HG03196 (cell line): ENCODE data around the gene CERS4.
"Not testable (repeated sequence)": the region's sequence is repeated elsewhere in the genome, so short reads cannot be mapped to it uniquely, and the experiment has no call there.

Source experiments
- ATAC-seq: cut with Tn5 transposase; IDR thresholded peaks from one replicate; pipeline ENCODE4 v1.9.1; 2021; ENCODE audit not compliant: unreplicated experiment

Gene CERS4, protein sequence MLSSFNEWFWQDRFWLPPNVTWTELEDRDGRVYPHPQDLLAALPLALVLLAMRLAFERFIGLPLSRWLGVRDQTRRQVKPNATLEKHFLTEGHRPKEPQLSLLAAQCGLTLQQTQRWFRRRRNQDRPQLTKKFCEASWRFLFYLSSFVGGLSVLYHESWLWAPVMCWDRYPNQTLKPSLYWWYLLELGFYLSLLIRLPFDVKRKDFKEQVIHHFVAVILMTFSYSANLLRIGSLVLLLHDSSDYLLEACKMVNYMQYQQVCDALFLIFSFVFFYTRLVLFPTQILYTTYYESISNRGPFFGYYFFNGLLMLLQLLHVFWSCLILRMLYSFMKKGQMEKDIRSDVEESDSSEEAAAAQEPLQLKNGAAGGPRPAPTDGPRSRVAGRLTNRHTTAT

DNA sequence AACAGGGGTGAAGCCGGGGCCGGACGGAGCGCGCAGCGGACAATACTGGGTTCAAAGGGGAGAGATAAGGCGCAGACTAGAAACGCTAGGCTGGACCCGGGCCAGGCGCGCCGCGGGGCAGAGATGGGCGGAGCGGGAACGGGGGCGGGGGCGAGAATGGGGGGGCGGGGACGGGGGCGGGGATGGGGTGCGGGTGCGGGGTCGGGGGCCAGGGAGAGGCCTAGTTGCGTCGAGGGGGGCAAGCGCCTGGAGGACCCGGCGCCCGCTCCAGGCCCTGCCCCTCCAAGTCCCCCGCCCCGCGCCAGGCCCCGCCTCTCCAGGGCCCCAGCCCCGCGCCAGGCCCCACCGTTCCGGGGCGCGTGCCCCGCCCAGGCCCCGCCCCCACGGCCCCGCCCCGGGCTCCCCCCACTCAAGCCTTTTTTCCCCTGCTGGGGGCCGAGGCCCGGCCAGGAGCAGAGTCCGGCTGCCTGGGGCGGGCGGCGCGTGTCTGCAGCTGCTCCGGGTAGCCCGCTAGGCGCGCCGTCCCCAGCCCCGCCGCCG lies at the start of gene CERS4:
TSS of gene CERS4 (plus strand) at position 449 of the 540 bp plus-strand sequence. CDS start 41,707 bp downstream, outside the sequence.
- peak; percentile 39 for ATAC-seq

DNA sequence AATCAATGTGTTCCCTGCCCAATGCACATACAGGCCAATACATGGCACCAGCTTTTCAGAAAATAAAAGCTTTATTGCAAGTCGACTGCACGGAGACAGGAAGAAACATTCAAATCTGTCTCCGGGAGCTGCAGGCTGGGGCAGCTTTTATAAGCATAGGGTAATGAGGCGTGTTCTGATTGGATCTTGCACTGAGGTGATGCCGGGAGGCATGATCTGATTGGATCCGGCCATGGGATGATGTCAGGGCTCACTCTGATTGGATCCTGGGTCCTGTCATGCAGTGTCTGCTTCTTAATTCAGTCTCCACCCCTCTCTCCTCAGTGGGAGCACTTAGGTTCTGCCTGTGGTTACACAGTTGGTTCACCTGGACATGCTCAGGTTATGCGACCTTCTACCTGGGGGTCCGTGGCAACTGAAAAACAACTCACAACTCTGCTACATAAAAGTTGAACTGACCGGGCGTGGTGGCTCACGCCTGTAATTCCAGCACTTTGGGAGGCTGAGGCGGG lies 48.0 kb upstream of the CERS4 start:
- ATAC-seq = no peak

DNA sequence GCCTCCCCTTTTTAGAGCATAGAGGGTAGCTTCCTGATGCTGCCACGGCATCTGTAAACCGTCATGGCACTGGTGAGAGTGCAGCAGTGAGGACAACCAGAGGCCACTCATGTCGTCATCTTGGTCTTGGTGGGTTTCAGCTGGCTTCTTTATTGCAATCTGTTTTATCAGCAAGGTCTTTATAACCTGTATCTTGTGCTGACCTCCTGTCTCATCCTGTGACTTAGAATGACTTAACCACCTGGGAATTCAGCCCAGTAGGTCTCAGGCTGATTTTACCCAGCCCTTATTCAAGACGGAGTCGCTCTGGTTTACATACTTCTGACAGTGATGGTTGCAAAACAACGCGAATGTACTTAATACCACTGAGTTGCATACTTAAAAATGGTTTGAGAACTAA lies 45.4 kb upstream of the CERS4 start:
- no peak for ATAC-seq

DNA sequence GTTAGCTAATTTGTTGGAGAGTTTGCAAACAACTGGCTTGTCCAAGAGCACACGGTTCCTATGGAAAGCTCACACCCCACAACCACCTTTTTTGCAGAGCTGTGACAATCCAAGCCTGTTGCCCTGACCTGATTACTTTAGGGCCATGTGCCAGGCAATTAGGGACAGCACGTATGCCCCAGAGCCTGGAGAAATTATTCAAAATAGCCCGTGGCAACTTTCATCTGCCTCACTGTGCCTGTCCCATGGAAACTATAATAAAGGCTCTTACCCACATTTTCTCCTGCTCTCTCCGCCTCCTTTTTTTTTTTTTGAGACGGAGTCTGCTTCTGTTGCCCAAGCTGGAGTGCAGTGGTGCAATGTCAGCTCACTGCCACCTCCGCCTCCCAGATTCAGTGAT lies 41.2 kb upstream of the CERS4 start:
- ATAC-seq = no peak

DNA sequence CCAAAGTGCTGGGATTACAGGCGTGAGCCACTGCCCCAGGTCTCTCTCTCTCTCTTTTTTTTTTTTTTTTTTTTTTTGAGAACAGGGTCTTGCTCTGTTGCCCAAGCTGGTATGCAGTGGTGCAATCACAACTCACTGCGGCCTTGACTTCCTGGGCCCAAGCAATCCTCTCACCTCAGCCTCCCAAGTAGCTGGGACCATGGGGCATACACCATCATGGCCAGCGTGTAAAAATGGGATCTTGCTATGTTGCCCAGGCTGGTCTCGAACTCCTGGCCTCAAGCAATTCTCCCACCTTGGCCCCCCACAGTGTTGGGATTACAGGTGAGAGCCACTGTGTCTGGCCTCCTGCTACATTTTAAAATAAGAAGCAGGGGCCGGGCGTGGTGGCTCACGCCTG lies 40.6 kb upstream of the CERS4 start:
- no peak for ATAC-seq

DNA sequence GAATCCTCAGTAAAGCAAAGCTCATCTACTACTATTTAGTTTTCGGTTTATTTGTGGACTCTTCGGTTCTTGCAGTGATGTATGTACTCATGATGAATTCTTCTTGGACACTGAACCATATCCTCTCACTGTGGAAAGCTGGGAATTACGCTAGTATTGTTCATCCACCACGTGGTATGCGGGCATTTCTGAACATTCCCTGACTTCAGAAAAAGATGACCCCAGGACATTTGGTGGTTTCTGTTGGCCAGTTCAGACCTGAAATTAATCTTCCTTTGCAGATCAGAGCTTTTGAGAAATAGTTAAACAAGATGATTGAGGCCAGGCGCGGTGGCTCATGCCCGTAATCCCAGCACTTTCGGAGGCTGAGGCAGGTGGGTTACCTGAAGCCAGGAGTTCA lies 34.5 kb upstream of the CERS4 start:
- no peak for ATAC-seq

DNA sequence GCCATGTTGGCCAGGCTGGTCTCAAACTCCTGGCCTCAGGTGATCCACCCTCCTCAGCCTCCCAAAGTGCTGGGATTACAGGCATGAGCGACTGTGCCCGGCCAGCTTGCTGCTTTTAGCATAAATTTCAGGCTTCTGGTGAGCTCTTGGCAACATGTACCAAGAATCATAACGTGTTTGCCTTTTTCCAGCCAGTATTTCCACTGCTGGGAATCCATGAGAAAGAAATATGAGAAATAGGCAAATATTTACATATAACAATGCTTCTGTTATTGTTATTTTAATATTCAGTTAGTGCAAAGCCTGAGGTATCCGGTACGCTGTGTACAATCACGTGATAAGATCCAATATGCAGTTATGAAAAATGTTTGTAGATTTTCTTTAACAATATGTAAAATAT lies 29.2 kb upstream of the CERS4 start:
- ATAC-seq = no peak

DNA sequence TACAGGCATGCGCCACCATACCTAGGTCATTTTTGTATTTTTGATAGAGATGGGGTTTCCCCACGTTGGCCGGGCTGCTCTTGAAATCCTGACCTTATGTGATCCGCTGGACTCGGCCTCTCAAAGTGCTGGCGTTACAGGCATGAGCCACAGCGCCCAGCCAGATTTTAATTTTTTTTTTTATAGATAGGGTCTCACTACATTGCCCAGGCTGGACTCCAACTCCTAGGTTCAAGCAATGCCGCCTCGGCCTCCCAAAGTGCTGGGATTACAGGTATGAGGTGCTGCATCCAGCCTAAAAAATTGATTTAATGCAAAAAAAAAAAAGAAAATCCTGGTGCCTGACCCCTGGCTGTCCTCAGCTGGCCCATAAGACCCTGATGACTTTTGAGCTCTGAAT lies 24.9 kb upstream of the CERS4 start:
- no peak for ATAC-seq

DNA sequence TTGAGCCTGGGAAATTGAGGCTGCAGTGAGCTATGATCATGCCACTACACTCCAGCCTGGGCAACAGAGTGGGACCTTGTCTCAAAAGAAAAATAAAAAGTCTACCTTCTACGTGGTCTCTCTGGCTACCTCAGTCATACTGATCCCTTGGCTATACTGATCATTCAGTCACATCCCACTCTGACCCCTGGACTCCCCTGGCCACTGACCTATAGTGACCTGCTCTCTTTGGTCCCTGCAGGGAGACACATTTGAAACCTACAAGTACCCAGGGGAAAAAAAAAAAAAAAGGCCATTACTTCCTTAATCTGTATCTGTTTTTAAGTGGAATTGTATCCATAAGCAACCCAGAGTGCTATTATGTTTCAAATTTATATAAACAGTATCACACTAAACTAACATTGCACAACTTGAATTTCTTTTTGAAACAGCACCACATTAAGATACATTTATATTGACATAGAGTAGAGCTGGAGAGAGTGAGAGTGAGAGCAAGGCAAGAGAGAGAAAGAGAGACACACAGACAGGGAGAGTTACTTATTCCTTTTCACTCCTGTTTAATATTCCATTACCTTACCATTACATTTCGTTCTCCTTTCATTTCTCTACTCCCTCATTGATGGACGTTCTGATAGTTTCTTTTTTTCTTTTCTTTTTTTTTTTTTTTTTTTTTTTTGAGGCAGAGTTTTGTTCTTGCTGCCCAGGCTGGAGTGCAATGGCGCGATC lies 23.7 kb upstream of the CERS4 start:
- ATAC-seq = no peak

DNA sequence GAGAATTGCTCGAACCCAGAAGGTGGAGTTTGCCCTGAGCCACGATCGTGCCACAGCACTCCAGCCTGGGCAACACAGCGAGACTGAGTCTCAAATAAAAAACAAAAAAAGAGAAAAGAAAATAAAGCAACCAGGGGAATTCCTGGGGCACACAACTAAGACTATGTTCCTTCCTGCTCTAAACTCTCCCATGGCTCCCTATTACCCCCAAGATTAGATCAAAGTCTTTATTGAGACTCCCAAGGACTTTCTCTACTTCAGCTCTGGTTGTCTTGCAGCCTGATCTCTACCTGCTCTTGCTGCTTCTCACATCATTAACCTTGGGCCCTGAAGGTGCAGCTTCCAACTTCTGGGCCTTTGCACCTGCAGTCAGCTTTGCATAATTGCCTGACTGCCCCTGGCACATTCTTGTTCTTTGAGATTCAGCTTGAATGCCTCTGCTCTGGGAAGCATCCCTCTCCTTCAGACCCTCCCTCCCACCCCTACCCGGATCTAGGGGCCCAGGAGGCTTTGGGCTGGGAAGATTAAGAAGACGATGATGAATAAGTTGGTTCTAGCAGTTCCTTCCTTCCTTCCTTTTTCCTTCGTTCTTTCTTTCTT lies 16.8 kb upstream of the CERS4 start:
- no peak for ATAC-seq

DNA sequence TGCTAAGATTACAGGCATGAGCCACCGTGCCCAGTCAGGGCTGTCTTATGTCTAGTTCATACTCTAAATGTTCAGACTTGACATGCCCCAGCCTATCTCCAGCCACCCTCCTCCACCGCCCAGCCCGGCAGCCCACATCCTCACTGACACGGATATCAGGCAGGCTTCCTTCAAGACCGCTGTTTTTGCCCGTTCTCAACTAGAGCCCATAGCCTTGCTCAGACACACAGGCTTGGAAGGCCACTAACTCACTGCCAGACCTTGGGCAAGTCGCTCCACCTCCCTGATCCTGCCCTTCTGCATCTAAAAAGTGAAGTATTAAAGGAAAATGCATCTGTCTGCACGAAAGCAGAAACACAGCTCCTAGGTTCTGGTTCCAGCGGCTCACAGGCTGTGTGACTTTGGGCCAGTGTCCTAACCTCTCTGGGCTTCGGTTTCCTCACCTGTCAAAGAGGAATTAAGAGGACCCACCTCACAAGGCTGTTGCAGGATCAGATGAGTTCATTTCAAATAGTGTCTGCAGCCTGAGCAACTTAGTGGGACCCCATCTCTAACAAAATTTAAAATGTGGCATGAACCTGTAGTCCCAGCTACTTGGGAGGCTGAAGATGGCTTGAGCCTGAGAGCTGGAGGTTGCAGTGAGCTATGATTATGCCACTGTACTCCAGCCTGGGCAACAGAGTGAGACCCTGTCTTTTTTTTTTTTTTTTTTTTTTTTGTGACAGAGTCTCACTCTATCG lies 14.5 kb upstream of the CERS4 start:
- no peak for ATAC-seq

DNA sequence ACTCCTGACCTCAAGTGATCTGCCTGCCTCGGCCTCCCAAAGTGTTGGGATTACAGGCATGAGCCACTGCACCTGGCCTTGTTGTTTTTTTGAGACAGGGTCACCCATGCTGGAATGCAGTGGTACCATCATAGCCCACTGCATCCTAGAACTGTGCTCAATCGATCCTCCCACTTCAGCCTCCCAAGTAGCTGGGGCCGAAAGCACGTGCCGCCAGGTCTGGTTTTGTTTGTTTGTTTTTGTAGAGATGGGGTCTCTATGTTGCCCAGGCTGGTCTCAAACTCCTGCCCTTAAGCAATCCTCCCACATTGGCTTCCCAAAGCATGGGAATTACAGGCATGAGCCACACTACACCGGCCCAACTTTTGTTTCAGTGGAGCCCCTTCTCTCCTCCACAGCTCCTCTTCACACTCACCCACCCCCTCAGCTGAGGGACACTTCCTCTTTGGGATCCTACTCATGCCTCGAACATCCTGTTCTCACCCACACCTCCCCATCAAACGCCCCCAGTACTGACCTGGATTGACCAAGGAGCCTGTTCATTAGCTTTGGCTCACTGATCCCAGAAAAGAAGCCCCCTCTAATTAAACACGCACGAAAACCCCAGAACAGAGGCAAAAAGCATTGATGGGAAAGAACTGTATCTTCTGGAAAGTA lies 12.8 kb upstream of the CERS4 start:
- ATAC-seq = no peak

DNA sequence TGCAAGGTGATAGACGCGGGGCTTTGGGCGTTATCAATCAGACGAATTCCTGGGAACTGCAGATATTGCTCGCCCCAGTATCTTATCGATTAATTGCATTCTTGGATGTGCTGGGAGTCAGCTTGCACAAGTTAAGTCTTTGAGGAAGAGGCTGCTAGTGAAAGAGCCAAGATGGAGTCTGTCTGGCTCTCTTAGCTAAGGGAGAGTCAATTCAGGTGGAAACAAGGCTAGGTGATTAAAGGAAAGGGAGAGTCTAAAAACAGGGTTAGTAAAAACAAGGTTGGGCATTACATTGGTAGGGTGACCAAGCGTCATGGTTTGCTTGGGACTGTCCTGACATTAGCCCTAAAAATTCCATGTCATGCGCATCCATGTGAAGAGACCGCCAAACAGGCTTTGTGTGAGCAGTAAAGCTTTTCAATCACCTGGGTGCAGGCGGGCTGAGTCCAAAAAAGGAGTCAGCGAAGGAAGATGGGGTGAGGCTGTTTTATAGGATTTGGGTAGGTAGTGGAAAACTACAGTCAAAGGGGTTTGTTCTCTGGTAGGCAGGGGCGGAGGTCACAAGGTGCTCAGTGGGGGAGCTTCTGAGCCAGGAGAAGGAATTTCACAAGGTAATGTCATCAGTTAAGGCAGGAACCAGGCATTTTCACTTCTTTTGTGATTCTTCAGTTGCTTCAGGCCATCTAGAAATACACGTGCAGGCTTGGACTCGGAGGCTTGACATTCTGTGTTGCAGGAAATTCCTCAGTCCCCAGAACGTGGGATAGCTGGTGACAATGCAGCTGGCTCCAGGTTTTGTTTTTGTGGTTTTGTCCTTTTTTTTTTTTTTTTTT lies 5.7 kb upstream of the CERS4 start:
- ATAC-seq = not testable (repeated sequence)

DNA sequence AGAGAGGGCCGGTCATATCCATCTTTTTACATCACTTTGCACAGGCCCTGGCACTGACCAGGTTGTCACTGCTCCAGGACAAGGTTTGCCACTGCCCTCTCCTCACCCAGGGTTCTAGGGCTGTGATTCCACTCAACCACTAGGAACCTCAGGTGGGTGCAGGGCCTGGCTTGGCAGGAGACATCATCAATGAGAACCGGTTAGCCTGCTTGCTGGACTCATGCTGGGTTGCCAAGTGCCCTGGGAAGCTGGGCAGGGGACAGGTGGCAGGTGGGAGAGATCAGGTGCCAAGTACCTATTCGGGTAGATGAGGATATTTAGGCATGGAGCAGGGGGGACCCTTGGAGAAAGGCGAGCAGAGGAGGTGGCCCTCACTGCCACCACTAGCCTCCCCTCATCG lies 4.2 kb upstream of the CERS4 start:
- no peak for ATAC-seq

DNA sequence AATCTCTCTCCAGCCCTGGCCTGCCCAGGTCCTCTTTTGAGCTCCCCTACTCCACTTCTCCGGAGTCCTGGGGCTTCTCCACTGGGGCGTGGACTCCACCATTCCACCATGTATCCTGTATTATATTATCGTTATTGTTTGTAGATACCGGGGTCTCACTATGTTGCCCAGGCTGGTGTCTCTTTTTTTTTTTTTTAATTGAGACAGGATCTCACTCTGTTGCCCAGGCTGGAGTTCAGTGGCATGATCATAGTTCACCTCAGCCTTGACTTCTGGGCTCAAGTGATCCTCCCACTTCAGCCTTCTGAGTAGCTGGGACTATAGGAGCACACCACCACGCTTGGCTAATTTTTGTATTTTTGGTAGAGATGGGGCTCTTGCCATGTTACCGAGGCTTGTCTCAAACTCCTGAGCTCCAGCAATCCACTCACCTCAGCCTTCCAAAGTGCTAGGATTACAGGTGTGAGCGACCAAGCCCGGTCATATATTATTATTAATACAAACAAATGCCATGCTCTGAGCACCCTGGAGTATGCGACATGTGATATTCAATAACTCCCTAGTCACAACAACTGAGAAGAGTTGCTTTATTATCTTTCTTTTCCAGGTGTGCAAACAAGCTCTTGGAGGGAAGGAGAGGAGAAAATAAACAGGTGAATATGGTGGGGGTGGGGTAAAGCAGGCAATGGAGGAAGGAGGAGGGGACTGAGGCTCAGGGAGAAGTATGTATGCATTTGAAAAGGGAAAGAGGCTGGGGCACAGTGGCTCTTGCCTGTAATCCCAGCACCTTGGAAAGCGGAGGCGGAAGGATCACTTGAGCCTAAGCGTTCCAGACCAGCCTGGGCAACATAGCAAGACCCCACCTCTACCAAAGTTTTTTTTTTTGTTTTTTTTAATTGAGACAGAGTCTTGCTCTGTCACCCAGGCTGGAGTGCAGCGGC lies 2.8 kb upstream of the CERS4 start:
- ATAC-seq = no peak

DNA sequence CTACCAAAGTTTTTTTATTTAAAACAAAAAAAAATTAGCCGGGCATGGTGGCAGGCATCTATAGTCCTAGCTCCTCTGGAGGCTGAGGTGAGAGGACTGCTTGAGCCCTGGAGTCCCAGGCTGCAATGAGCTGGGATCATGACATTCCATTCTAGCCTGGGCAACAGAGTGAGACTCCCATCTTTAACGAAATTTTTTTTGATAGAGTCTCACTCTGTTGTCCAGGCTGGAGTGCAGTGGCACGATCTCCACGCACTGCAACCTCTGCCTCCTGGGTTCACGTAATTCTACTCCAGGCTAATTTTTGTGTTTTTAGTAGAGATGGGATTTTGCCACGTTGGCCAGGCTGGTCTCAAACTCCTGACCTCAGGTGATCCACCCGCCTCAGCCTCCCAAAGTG lies 1.8 kb upstream of the CERS4 start:
- not testable (repeated sequence) for ATAC-seq

DNA sequence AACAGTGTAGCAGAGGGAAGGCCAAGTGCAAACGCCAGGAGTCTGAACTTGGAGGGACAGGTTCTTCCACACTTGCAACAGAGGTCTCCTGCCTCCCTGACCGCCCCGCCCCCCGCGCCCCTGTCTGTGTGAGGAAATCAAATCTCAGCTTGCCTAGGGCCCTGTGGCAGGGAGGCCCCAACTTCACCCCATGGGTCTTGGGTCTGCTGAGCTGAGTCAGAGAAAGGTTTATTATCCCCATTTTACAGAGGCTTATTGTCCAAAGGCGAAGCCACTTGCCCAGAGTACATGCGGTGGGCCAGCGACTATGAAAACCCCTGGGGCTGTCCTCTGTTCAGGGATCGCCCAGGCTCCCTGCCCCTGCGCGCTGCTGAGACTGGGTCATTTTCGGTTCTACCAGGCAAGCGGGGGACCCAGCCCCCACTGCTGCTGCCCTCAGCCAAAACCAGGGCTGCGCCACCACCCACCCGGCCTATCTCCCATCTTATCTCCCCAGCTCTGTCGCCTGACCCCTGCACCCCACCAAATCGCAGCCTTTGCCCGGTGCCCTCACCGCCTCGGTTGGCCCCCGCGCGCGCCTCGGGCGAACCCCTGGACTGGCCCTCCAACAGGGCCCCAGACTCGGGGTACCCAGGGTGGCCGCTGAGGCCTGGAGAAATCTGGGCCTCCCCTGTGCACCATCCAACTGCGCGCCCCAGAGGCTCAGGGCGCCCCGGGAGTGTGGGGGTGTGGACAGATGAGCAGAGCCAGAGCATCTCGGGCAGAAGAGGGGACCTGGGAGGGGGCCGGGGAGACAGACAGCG lies 850 bp upstream of the CERS4 start:
- no peak for ATAC-seq
